ENCODE results near the gene SOHLH2.

The SOHLH2 gene

GRCh38 chr13:36175621-36176020, 38.7 kb downstream of the SOHLH2 start:
- no peak for DNase-seq

- DNase-seq: no peak
Measured at GRCh38 chr13:36174923-36175322, 39.4 kb downstream of the SOHLH2 start.

GRCh38 chr13:36173571-36174322, 40.6 kb downstream of the SOHLH2 start:
- no peak for DNase-seq

- DNase-seq: no peak
Measured at GRCh38 chr13:36166046-36166445, 48.3 kb downstream of the SOHLH2 start.

GRCh38 chr13:36163809-36164308, 50.5 kb downstream of the SOHLH2 start:
- no peak for DNase-seq

GRCh38 chr13:36163286-36163685, 51.1 kb downstream of the SOHLH2 start:
- peak in 1 of 2 donors; percentile 3 for DNase-seq

GRCh38 chr13:36160297-36160696, 54.1 kb downstream of the SOHLH2 start:
- no peak for DNase-seq

GRCh38 chr13:36158611-36159010, 55.7 kb downstream of the SOHLH2 start:
- no peak for DNase-seq

GRCh38 chr13:36157480-36157879, 56.9 kb downstream of the SOHLH2 start:
- no peak for DNase-seq

- DNase-seq: no peak
Measured at GRCh38 chr13:36154567-36155291, 59.6 kb downstream of the SOHLH2 start.

- DNase-seq: no peak
Measured at GRCh38 chr13:36151591-36151990, 62.8 kb downstream of the SOHLH2 start.

- DNase-seq: no peak
Measured at GRCh38 chr13:36148446-36148845, 65.9 kb downstream of the SOHLH2 start.

GRCh38 chr13:36147330-36147729, 67.0 kb downstream of the SOHLH2 start:
- DNase-seq: no peak

GRCh38 chr13:36146511-36147269, 67.7 kb downstream of the SOHLH2 start:
- no peak for DNase-seq

- DNase-seq: no peak
Measured at GRCh38 chr13:36143738-36144137, 70.6 kb downstream of the SOHLH2 start.

GRCh38 chr13:36142735-36143134, 71.6 kb downstream of the SOHLH2 start:
- no peak for DNase-seq

- no peak for DNase-seq
Measured at GRCh38 chr13:36135876-36136275, 78.5 kb downstream of the SOHLH2 start.

GRCh38 chr13:36134632-36135031, 79.7 kb downstream of the SOHLH2 start:
- DNase-seq: no peak

GRCh38 chr13:36133950-36134626, 80.3 kb downstream of the SOHLH2 start:
- no peak for DNase-seq

- DNase-seq: no peak
Measured at GRCh38 chr13:36132376-36132775, 82.0 kb downstream of the SOHLH2 start.

GRCh38 chr13:36131931-36132297, 82.4 kb downstream of the SOHLH2 start:
- no peak for DNase-seq

GRCh38 chr13:36131222-36131930, 83.0 kb downstream of the SOHLH2 start, which contains the start of gene DCLK1:
Gene DCLK1 (minus strand): TSS chr13:36131382.
- DNase-seq: peak in 1 of 2 donors; percentile 27

All from hippocampal formation (tissue), 2 donors.